ENCODE measurements around the gene CDO1. TPM values are rescaled to one million over a fixed set of nuclear protein-coding genes. Genes with fewer than 3 reads are reported as not detected.

Gene CDO1
- total and polyA plus RNA-seq, 10 donors: 1.4 to 11.1 (median 1.7) TPM

DNA sequence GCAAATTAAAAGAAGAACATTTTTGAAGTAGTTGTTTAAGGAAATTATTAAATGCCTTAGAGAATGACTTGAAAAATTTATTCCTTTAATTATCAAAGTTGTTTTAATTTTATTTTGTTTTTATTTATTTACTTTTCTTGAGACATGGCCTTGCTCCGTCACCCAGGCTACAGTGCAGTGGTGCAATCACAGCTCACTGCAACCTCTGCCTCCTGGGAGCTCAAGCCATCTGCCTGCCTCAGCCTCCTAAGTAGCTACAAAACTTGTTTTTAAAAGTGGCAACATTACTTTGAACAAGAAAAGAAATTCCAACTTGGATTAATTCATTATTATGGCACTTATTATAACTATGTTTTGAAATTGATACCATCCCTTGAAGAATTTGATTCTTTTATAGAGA lies 29.0 kb downstream of the CDO1 start:
- H3K4me3 ChIP-seq: no peak overlapping the region
- TF ChIP-seq POLR2AphosphoS5 (IDR thresholded peaks at IDR 0.05) (no peak), POLR2A (IDR thresholded peaks at IDR 0.05) (no peak)
- TF ChIP-seq, protein P1, sequence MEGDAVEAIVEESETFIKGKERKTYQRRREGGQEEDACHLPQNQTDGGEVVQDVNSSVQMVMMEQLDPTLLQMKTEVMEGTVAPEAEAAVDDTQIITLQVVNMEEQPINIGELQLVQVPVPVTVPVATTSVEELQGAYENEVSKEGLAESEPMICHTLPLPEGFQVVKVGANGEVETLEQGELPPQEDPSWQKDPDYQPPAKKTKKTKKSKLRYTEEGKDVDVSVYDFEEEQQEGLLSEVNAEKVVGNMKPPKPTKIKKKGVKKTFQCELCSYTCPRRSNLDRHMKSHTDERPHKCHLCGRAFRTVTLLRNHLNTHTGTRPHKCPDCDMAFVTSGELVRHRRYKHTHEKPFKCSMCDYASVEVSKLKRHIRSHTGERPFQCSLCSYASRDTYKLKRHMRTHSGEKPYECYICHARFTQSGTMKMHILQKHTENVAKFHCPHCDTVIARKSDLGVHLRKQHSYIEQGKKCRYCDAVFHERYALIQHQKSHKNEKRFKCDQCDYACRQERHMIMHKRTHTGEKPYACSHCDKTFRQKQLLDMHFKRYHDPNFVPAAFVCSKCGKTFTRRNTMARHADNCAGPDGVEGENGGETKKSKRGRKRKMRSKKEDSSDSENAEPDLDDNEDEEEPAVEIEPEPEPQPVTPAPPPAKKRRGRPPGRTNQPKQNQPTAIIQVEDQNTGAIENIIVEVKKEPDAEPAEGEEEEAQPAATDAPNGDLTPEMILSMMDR (IDR thresholded peaks at IDR 0.05 in 8 of 11, conservative IDR thresholded peaks at IDR 0.05 in 3 of 11): no peak
- DNase-seq: no peak
- peaks cover 0 to 54% (median 6%) of the 10 kb centered on the region in 7 donors for H3K27me3 ChIP-seq (replicated peaks in 1 of 7)
- intact Hi-C loops (cut with DNase I; ENCODE audit: low total_unique reads): no loop called here
- H3K27ac ChIP-seq: no peak overlapping the region
- no peaks in the 10 kb centered on the region for H3K4me1 ChIP-seq
- 0 to 63% (median 41%) methylated on average over 1 of the region's 1 CpG for WGBS, 5 donors
- H3K36me3 ChIP-seq: no peaks in the 10 kb centered on the region
- H3K9me3 ChIP-seq: peaks cover 0 to 7% (median 0%) of the 10 kb centered on the region in 8 donors

DNA sequence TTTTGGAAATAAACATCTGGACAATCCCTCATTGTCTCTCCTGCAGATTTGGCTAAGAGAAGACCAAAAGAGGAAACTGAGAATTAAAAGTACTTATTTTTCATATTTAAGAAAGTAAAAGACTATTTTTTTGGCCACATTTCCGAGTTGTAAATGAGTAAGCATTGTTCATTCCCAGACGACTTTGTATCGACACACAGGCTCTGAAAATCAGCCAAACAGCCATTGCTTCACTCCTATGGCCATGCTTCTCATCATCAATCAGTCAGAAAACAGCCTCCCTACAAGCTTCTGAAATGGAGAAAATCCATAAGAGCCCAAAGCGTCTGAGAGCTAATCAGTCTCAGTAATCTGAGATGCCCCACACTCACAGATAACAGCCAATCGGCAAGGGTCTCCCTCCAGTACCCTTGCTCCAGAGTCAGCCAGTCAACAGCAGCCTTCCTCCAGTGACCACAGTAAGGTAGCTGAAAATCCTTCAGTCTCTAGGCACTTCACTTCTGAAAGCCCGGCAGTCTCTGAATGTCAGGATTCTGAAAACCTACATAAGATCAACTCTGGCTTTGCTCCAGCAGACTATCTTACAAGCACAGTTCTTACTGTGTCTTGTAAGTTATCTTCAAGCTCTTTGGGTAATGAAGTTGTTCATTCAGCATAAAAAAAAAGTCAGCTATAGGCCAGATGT lies 30.9 kb downstream of the CDO1 start:
- TF ChIP-seq, protein P1 (IDR thresholded peaks at IDR 0.05 in 8 of 11, conservative IDR thresholded peaks at IDR 0.05 in 3 of 11): no peak
- TF ChIP-seq POLR2AphosphoS5 (IDR thresholded peaks at IDR 0.05): no peak
- TF ChIP-seq POLR2A (IDR thresholded peaks at IDR 0.05): no peak

DNA sequence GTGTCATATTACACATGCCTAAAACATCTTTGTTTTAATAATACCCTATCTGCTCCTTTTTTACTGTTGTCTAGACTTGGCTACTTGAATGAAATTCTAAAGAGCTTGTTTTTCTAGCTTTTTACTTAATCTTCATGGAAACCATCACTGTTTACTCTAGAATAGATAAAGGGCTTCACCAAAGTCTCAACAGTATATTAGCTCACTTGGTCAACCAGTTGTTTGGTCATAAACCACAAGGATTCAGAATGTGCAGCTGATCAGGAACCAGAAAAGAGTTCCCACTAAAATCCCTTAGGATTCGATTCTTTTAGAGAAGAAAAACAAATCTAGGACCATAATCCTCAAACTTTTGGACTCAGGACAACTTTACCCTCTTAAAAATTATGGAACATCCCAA lies 38.0 kb downstream of the CDO1 start:
- TF ChIP-seq, protein P1 (IDR thresholded peaks at IDR 0.05 in 8 of 11, conservative IDR thresholded peaks at IDR 0.05 in 3 of 11): no peak
- TF ChIP-seq POLR2A (IDR thresholded peaks at IDR 0.05) (no peak), POLR2AphosphoS5 (IDR thresholded peaks at IDR 0.05) (no peak)
- Histone ChIP-seq H3K27me3 (replicated peaks in 1 of 7) (peaks cover 0 to 3% (median 0%) of the 10 kb centered on the region in 7 donors), H3K4me1 (no peaks in the 10 kb centered on the region), H3K9me3 (no peaks in the 10 kb centered on the region), H3K27ac (no peak overlapping the region), H3K4me3 (no peak overlapping the region), H3K36me3 (no peaks in the 10 kb centered on the region)
- no peak for DNase-seq
- intact Hi-C loops (cut with DNase I; ENCODE audit: low total_unique reads): no loop called here
- WGBS, 5 donors: 49 to 64% (median 59%) methylated on average over 1 of the region's 1 CpG

More for the DNA sequence above, 30.9 kb downstream of the CDO1 start:
- Histone ChIP-seq H3K4me3 (no peak overlapping the region), H3K9me3 (peaks cover 0 to 7% (median 0%) of the 10 kb centered on the region in 8 donors), H3K36me3 (no peaks in the 10 kb centered on the region), H3K27me3 (replicated peaks in 1 of 7) (peaks cover 0 to 39% (median 4%) of the 10 kb centered on the region in 7 donors), H3K4me1 (no peaks in the 10 kb centered on the region), H3K27ac (no peak overlapping the region)
- WGBS, 5 donors: 40 to 52% (median 48%) methylated on average over 6 of the region's 6 CpGs
- no peak for DNase-seq
- intact Hi-C loops (cut with DNase I; ENCODE audit: low total_unique reads): no loop called here

DNA sequence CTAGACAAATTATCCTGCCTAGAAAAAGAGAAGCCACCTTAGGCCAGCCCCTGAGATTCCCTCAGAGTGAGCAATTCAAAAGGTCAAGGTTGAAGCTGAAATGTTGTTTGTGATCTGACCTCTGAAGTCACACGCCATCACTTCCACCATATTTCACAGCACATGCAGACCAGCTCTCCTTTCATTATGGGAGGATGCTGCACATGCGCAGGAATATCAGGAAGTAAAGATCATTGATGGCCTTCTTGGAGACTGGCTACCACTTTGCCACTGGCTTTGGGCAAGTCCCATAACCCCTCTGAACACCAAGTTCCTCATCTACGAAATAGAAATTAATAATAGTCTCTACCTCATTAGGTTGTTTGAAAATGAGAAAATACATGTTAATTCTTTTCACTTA lies 39.5 kb downstream of the CDO1 start:
- Histone ChIP-seq H3K4me1 (no peaks in the 10 kb centered on the region), H3K4me3 (no peak overlapping the region), H3K9me3 (no peaks in the 10 kb centered on the region), H3K36me3 (no peaks in the 10 kb centered on the region), H3K27me3 (replicated peaks in 1 of 7) (no peaks in the 10 kb centered on the region), H3K27ac (no peak overlapping the region)
- intact Hi-C loops (cut with DNase I; ENCODE audit: low total_unique reads): no loop called here
- no peak for DNase-seq
- TF ChIP-seq, protein P1 (IDR thresholded peaks at IDR 0.05 in 8 of 11, conservative IDR thresholded peaks at IDR 0.05 in 3 of 11): no peak
- TF ChIP-seq POLR2A (IDR thresholded peaks at IDR 0.05): no peak
- no peak for TF ChIP-seq POLR2AphosphoS5 (IDR thresholded peaks at IDR 0.05)
- 87 to 91% (median 89%) methylated on average over 3 of the region's 3 CpGs for WGBS, 5 donors
